Measurements from ENCODE around the gene QPRT. TPM values are rescaled to one million over a fixed set of nuclear protein-coding genes. Genes with fewer than 3 reads are reported as not detected.

QPRT gene
- total and polyA plus RNA-seq, 2 of the 8 experiments (the other 6 are each of a cell fraction or from before 2014, with no cell fraction given), result 89.0 to 102 TPM

GRCh38 chr16:29736112-29736511 lies 57.1 kb downstream of the QPRT start:
- H3K4ac ChIP-seq (replicated peaks; ENCODE audit: insufficient read length, low read depth, low read length), result no peak overlapping the region
- H3K9ac ChIP-seq (replicated peaks in 1 of 4; ENCODE audit: extremely low read depth in 1 of 4, low read depth in 3 of 4, low read length in 3 of 4), result no peak overlapping the region
- no peak overlapping the region for H2BK20ac ChIP-seq (ENCODE audit: low read length)
- TF ChIP-seq RAD21 (IDR thresholded peaks at IDR 0.05 in 1 of 2, conservative IDR thresholded peaks at IDR 0.05 in 1 of 2; ENCODE audit: low read depth in 2 of 2, low read length in 2 of 2), result peak in 1 of 2 experiments; percentile 14; a peak in 1 of 4 replicates
- TF ChIP-seq MAX (IDR thresholded peaks at IDR 0.05), result no peak
- peak; percentile 20 to 44 (median 42); a peak in 3 of 4 replicates for TF ChIP-seq CTCF (IDR thresholded peaks at IDR 0.05; ENCODE audit: control extremely low read depth in 1 of 3, insufficient read depth in 1 of 3, low read depth in 1 of 3, low read length in 3 of 3)
- no peak overlapping the region for H2BK120ac ChIP-seq (replicated peaks; ENCODE audit: low read depth, low read length)
- no peak overlapping the region for H3K4me2 ChIP-seq (ENCODE audit: insufficient read depth in 1 of 2, low read depth in 2 of 2, low read length in 2 of 2)
- no peak overlapping the region for H3K23ac ChIP-seq (ENCODE audit: insufficient read length)
- no peak overlapping the region for H4K8ac ChIP-seq (ENCODE audit: extremely low read depth, insufficient read depth, low read length)
- no peak overlapping the region for H2BK15ac ChIP-seq (ENCODE audit: low read length)
- H3K79me1 ChIP-seq (ENCODE audit: low read depth, low read length), result no peaks in the 10 kb centered on the region
- no peaks in the 10 kb centered on the region; a peak in 1 of 4 replicates for H3K79me2 ChIP-seq (ENCODE audit: control insufficient read depth in 1 of 2, insufficient read depth in 2 of 2, low read length in 2 of 2)
- no peaks in the 10 kb centered on the region for H3K4me1 ChIP-seq (replicated peaks in 1 of 4; ENCODE audit: control insufficient read depth in 3 of 4, insufficient read depth in 4 of 4, low read length in 3 of 4)
- POLR2A ChIA-PET (ENCODE audit: partially characterized antibody), result interaction anchor here (0.7 to 26.3 kb wide), 10 partner anchors 7 to 54 kb away, joined by 3 to 490 read pairs (median 10); partner anchors contain the start of genes C16orf54 and KIF22
- no peak overlapping the region for H2AFZ ChIP-seq (ENCODE audit: low read length)
- no peak for DNase-seq (ENCODE audit: low read depth in 1 of 2, low spot score in 2 of 2)
- no peak overlapping the region for H2BK5ac ChIP-seq (ENCODE audit: low read depth, low read length)
- H3K27me3 ChIP-seq (replicated peaks in 1 of 4; ENCODE audit: control insufficient read depth in 3 of 4, extremely low read depth in 1 of 4, insufficient read depth in 3 of 4, low read length in 3 of 4), result no peaks in the 10 kb centered on the region
- peaks cover 3 to 14% of the 10 kb centered on the region in 2 experiments for H4K20me1 ChIP-seq (replicated peaks in 1 of 2; ENCODE audit: control insufficient read depth in 1 of 2, insufficient read depth in 2 of 2, low read length in 2 of 2)
- no peak overlapping the region for H3K56ac ChIP-seq (replicated peaks; ENCODE audit: insufficient read length, low read depth, low read length)
- H3K36me3 ChIP-seq (ENCODE audit: control insufficient read depth in 2 of 4, insufficient read depth in 4 of 4, low read length in 3 of 4), result peaks cover 11 to 55% (median 21%) of the 10 kb centered on the region in 4 experiments
- H2BK12ac ChIP-seq (ENCODE audit: low read depth, low read length), result no peak overlapping the region
- WGBS, 2 experiments (ENCODE audit: extremely low coverage in 1 of 2, insufficient coverage in 1 of 2, insufficient read length in 1 of 2, insufficient replicate concordance in 2 of 2, low coverage in 1 of 2, low lambda C conversion rate in 2 of 2, missing lambda C conversion rate in 1 of 2), result 89% methylated on average over 5 of the region's 5 CpGs; no CpG with 5 or more reads in 1 of the 2 experiments
- no peak overlapping the region for H3K4me3 ChIP-seq (ENCODE audit: extremely low read depth in 1 of 4, insufficient read depth in 2 of 4, low read depth in 3 of 4, low read length in 4 of 4)
- no peak overlapping the region for H4K91ac ChIP-seq (replicated peaks; ENCODE audit: insufficient read length, low read length)
- no peak overlapping the region for H3K14ac ChIP-seq (ENCODE audit: insufficient read length)
- no peak for FAIRE-seq
- no peak overlapping the region for H2AK5ac ChIP-seq (ENCODE audit: low read depth, low read length)
- CTCF ChIA-PET (ENCODE audit: partially characterized antibody), result interaction anchor here (0.8 to 2.2 kb wide), 9 partner anchors 9 to 54 kb away, joined by 3 to 12 read pairs (median 3); partner anchors contain the start of gene KIF22
- H3K9me3 ChIP-seq (ENCODE audit: insufficient read depth in 2 of 2, low read depth in 1 of 2, low read length in 1 of 2), result no peaks in the 10 kb centered on the region
- no peak overlapping the region for H4K5ac ChIP-seq (ENCODE audit: insufficient read length, low read depth, low read length)
- H3K23me2 ChIP-seq (ENCODE audit: low read depth, low read length), result peaks cover 3% of the 10 kb centered on the region; the same call in 1 of the 2 replicates
- no peak overlapping the region for H3K27ac ChIP-seq (ENCODE audit: low read depth, low read length)
- H3K18ac ChIP-seq (ENCODE audit: extremely low read depth, low read length), result no peak overlapping the region
